KMS-11 (cell line): ENCODE results near the gene PHACTR1.

ENCODE experiments used
- H2AFZ ChIP-seq: fragments of 200-600 bp; sonication (generic); 2 replicates; pipeline ENCODE4 v1.6.1; 2016; ENCODE audit warnings: antibody characterized with exemption, mixed run types, low read depth
- H3K27ac ChIP-seq: fragments of 200-600 bp; sonication (generic); 2 replicates; pipeline ENCODE4 v1.6.1; 2016; ENCODE audit warnings: mild to moderate bottlenecking, mixed run types
- H3K27me3 ChIP-seq: fragments of 200-600 bp; sonication (generic); 2 replicates; pipeline ENCODE4 v1.6.1; 2017; ENCODE audit warnings: mild to moderate bottlenecking, low read depth, mixed run types, moderate library complexity; ENCODE audit not compliant: insufficient read depth
- H3K36me3 ChIP-seq: fragments of 200-600 bp; sonication (generic); 2 replicates; pipeline ENCODE4 v1.6.1; 2017; ENCODE audit warnings: mild to moderate bottlenecking, mixed run types; ENCODE audit not compliant: insufficient read depth
- H3K4me1 ChIP-seq: fragments of 200-600 bp; sonication (generic); 2 replicates; pipeline ENCODE4 v1.6.1; 2016; ENCODE audit warnings: mild to moderate bottlenecking, low read depth, mixed run types; ENCODE audit not compliant: poor library complexity, severe bottlenecking
- H3K4me2 ChIP-seq: fragments of 200-600 bp; sonication (generic); 2 replicates; pipeline ENCODE4 v1.7.0; 2016; ENCODE audit warnings: mild to moderate bottlenecking, mixed run types
- H3K4me3 ChIP-seq: fragments of 200-600 bp; sonication (generic); IDR thresholded peaks from 2 replicates; pipeline ENCODE4 v1.6.1; 2017; ENCODE audit warnings: low read depth, low read length, mixed read lengths; ENCODE audit not compliant: insufficient read depth
- H3K79me2 ChIP-seq: fragments of 200-600 bp; sonication (generic); 2 replicates; pipeline ENCODE4 v1.6.1; 2016; ENCODE audit warnings: low read depth, mixed run types; ENCODE audit not compliant: insufficient read depth
- H3K9ac ChIP-seq: fragments of 200-600 bp; sonication (generic); 2 replicates; pipeline ENCODE4 v1.6.1; 2016; ENCODE audit warnings: mild to moderate bottlenecking, mixed run types
- H4K20me1 ChIP-seq: fragments of 200-600 bp; sonication (generic); 2 replicates; pipeline ENCODE4 v1.6.1; 2016; ENCODE audit warnings: mild to moderate bottlenecking, mixed run types; ENCODE audit not compliant: insufficient read depth
- TF ChIP-seq, protein P1 (sequence below): fragments of 200-600 bp; sonication (generic); conservative IDR thresholded peaks from 2 replicates; pipeline ENCODE4 v1.6.1; 2017; ENCODE audit warnings: low read depth, mild to moderate bottlenecking, antibody characterized with exemption, low read length, moderate library complexity, mixed read lengths

The PHACTR1 gene

GRCh38 chr6:12968290-12968689 lies 251.7 kb downstream of the PHACTR1 start:
- Histone ChIP-seq H3K4me2 (no peak overlapping the region), H4K20me1 (no peaks in the 10 kb centered on the region), H3K79me2 (no peaks in the 10 kb centered on the region), H3K27ac (no peak overlapping the region), H3K27me3 (no peaks in the 10 kb centered on the region), H3K9ac (no peak overlapping the region), H2AFZ (no peak overlapping the region), H3K4me3 (no peak overlapping the region), H3K4me1 (no peaks in the 10 kb centered on the region), H3K36me3 (no peaks in the 10 kb centered on the region)
- TF ChIP-seq, protein P1, sequence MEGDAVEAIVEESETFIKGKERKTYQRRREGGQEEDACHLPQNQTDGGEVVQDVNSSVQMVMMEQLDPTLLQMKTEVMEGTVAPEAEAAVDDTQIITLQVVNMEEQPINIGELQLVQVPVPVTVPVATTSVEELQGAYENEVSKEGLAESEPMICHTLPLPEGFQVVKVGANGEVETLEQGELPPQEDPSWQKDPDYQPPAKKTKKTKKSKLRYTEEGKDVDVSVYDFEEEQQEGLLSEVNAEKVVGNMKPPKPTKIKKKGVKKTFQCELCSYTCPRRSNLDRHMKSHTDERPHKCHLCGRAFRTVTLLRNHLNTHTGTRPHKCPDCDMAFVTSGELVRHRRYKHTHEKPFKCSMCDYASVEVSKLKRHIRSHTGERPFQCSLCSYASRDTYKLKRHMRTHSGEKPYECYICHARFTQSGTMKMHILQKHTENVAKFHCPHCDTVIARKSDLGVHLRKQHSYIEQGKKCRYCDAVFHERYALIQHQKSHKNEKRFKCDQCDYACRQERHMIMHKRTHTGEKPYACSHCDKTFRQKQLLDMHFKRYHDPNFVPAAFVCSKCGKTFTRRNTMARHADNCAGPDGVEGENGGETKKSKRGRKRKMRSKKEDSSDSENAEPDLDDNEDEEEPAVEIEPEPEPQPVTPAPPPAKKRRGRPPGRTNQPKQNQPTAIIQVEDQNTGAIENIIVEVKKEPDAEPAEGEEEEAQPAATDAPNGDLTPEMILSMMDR = no peak

DNA sequence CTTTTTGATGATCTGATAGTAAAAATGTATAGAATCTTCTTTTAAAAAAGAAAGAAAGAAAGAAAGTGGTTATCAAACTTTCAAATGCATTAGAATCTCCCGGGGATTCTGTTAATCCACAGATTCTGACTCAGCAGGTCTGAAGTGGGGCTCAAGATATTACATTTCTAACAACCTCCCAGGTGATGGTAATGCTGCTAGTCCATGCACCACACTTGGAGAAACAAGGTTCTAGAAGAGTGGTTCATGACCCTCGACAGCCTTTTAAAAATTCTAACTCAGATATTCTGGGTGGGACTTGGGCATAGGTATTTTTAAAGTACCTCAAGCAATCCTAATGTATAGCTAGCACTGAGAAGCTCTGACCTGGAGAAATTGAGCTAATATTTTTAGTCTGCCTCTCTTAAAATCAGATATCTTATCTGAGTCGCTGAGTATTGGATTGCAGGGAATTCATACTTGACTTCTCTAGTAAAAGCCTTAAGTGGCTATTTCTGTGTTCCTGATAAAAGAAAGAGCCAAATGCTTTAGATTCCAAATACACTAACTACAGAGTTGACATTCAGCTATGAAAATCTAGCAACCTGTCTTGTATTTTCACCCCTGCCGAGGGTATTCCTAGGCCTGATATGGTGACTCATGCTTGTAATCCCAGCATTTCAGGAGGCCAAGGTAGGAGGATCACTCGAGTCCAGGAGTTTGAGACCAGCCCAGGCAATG lies 252.4 kb downstream of the PHACTR1 start:
- H3K27ac ChIP-seq = no peak overlapping the region
- H3K9ac ChIP-seq = no peak overlapping the region
- no peak overlapping the region for H3K4me2 ChIP-seq
- H4K20me1 ChIP-seq = no peaks in the 10 kb centered on the region
- H3K36me3 ChIP-seq = no peaks in the 10 kb centered on the region
- H3K4me1 ChIP-seq = no peaks in the 10 kb centered on the region
- no peak overlapping the region for H2AFZ ChIP-seq
- no peaks in the 10 kb centered on the region for H3K79me2 ChIP-seq
- no peaks in the 10 kb centered on the region for H3K27me3 ChIP-seq
- H3K4me3 ChIP-seq = no peak overlapping the region
- TF ChIP-seq, protein P1 = no peak

- TF ChIP-seq, protein P1 = no peak
- no peak overlapping the region for H3K4me3 ChIP-seq
- no peaks in the 10 kb centered on the region for H4K20me1 ChIP-seq
- H3K4me2 ChIP-seq = no peak overlapping the region
- no peaks in the 10 kb centered on the region for H3K79me2 ChIP-seq
- no peaks in the 10 kb centered on the region for H3K4me1 ChIP-seq
- H3K27me3 ChIP-seq = no peaks in the 10 kb centered on the region
- no peak overlapping the region for H3K9ac ChIP-seq
- H2AFZ ChIP-seq = no peak overlapping the region
- no peaks in the 10 kb centered on the region for H3K36me3 ChIP-seq
- H3K27ac ChIP-seq = no peak overlapping the region
Observed at GRCh38 chr6:12969966-12970365, 253.4 kb downstream of the PHACTR1 start.

GRCh38 chr6:12973386-12973785 lies 256.8 kb downstream of the PHACTR1 start:
- Histone ChIP-seq H3K4me2 (no peak overlapping the region), H3K27me3 (no peaks in the 10 kb centered on the region), H3K36me3 (no peaks in the 10 kb centered on the region), H3K4me3 (no peak overlapping the region), H3K9ac (no peak overlapping the region), H2AFZ (no peak overlapping the region), H3K27ac (no peak overlapping the region), H3K4me1 (no peaks in the 10 kb centered on the region), H3K79me2 (no peaks in the 10 kb centered on the region), H4K20me1 (no peaks in the 10 kb centered on the region)
- TF ChIP-seq, protein P1 = no peak
